Measurements from ENCODE around the gene FOXO1. TPM values are rescaled to one million over a fixed set of nuclear protein-coding genes. Genes with fewer than 3 reads are reported as not detected.

FOXO1 gene
- total RNA-seq, 1 donor from 2014 or later: 14.5 TPM

GRCh38 chr13:40592035-40592434 lies 74.4 kb downstream of the FOXO1 start:
- DNase-seq (ENCODE audit: missing footprints) (no peak), ATAC-seq (no peak)
- intact Hi-C loops (cut with DNase I): no loop called here

- ATAC-seq: no peak
- no peak for DNase-seq (ENCODE audit: missing footprints)
- intact Hi-C loops (cut with DNase I): no loop called here
Observed at GRCh38 chr13:40591091-40591490, 75.3 kb downstream of the FOXO1 start.

- ATAC-seq: no peak
- intact Hi-C loops (cut with DNase I): no loop called here
Observed at GRCh38 chr13:40590112-40590862, 76.2 kb downstream of the FOXO1 start.

GRCh38 chr13:40589285-40590109 lies 76.9 kb downstream of the FOXO1 start:
- peak; percentile 77 for ATAC-seq
- DNase-seq (ENCODE audit: missing footprints): no peak
- intact Hi-C loops (cut with DNase I): loop anchor here (5.0 kb wide), 2 partner anchors 73 to 147 kb away; no protein-coding TSS in a partner anchor

More at GRCh38 chr13:40590112-40590862, 76.2 kb downstream of the FOXO1 start:
- no peak for DNase-seq (ENCODE audit: missing footprints)

GRCh38 chr13:40588101-40588500 lies 78.3 kb downstream of the FOXO1 start:
- ATAC-seq: no peak
- no peak for DNase-seq (ENCODE audit: missing footprints)
- intact Hi-C loops (cut with DNase I): loop anchor here (5.0 kb wide), 2 partner anchors 74 to 146 kb away; no protein-coding TSS in a partner anchor

GRCh38 chr13:40586886-40587565 lies 79.4 kb downstream of the FOXO1 start:
- intact Hi-C loops (cut with DNase I): loop anchor here (5.0 kb wide), 2 partner anchors 75 to 145 kb away; no protein-coding TSS in a partner anchor
- DNase-seq (ENCODE audit: missing footprints) (no peak), ATAC-seq (peak; percentile 52)

GRCh38 chr13:40585911-40586471 lies 80.5 kb downstream of the FOXO1 start:
- no peak for ATAC-seq
- no peak for DNase-seq (ENCODE audit: missing footprints)
- intact Hi-C loops (cut with DNase I): loop anchor here (5.0 kb wide), 2 partner anchors 76 to 144 kb away; no protein-coding TSS in a partner anchor

- no peak for ATAC-seq
- DNase-seq (ENCODE audit: missing footprints): no peak
- intact Hi-C loops (cut with DNase I): no loop called here
Observed at GRCh38 chr13:40583738-40584137, 82.7 kb downstream of the FOXO1 start.

GRCh38 chr13:40582531-40582930 lies 83.9 kb downstream of the FOXO1 start:
- intact Hi-C loops (cut with DNase I): no loop called here
- ATAC-seq (no peak), DNase-seq (ENCODE audit: missing footprints) (no peak)

GRCh38 chr13:40581277-40581579 lies 85.2 kb downstream of the FOXO1 start:
- DNase-seq (ENCODE audit: missing footprints) (no peak), ATAC-seq (no peak)
- intact Hi-C loops (cut with DNase I): no loop called here

GRCh38 chr13:40580566-40581276 lies 85.7 kb downstream of the FOXO1 start:
- intact Hi-C loops (cut with DNase I): no loop called here
- DNase-seq (ENCODE audit: missing footprints) (no peak), ATAC-seq (peak; percentile 14)

- ATAC-seq (no peak), DNase-seq (ENCODE audit: missing footprints) (no peak)
- intact Hi-C loops (cut with DNase I): no loop called here
Observed at GRCh38 chr13:40579535-40579934, 86.9 kb downstream of the FOXO1 start.

- intact Hi-C loops (cut with DNase I): no loop called here
- DNase-seq (ENCODE audit: missing footprints) (no peak), ATAC-seq (peak; percentile 80)
Observed at GRCh38 chr13:40578055-40578454, 88.4 kb downstream of the FOXO1 start.

- ATAC-seq: no peak
- DNase-seq (ENCODE audit: missing footprints): no peak
- intact Hi-C loops (cut with DNase I): no loop called here
Observed at GRCh38 chr13:40576369-40576768, 90.1 kb downstream of the FOXO1 start.

- ATAC-seq: no peak
- intact Hi-C loops (cut with DNase I): no loop called here
- DNase-seq (ENCODE audit: missing footprints): no peak
Observed at GRCh38 chr13:40572961-40573360, 93.5 kb downstream of the FOXO1 start.

- DNase-seq (ENCODE audit: missing footprints) (no peak), ATAC-seq (no peak)
- intact Hi-C loops (cut with DNase I): no loop called here
Observed at GRCh38 chr13:40571338-40571963, 95.0 kb downstream of the FOXO1 start.

GRCh38 chr13:40570930-40571329 lies 95.5 kb downstream of the FOXO1 start:
- ATAC-seq (no peak), DNase-seq (ENCODE audit: missing footprints) (no peak)
- intact Hi-C loops (cut with DNase I): no loop called here

- DNase-seq (ENCODE audit: missing footprints) (no peak), ATAC-seq (no peak)
- intact Hi-C loops (cut with DNase I): loop anchor here (10.0 kb wide), 1 partner anchor 254 kb away; no protein-coding TSS in a partner anchor
Observed at GRCh38 chr13:40569024-40569350, 97.5 kb downstream of the FOXO1 start.

All from Right ventricle myocardium inferior (tissue), 1 donor.